Breast epithelium (tissue), 4 donors: ENCODE measurements around the gene APOL3. TPM values are rescaled to one million over a fixed set of nuclear protein-coding genes. Genes with fewer than 3 reads are reported as not detected.

Source experiments
- DNase-seq, 2 donors: peaks; one replicate each; pipeline ENCODE4 v3.0.0-alpha.2; 2019; ENCODE audit warnings: low spot score in 2 of 2
- H3K27ac ChIP-seq, 2 donors: fragments of 200-600 bp; sonication (generic) in 1 of 2; one replicate each; pipeline ENCODE4 v1.5.1; 2016 to 2019; ENCODE audit warnings: mild to moderate bottlenecking in 1 of 2
- H3K27me3 ChIP-seq, 2 donors: fragments of 200-600 bp; sonication (generic) in 1 of 2; one replicate each; pipeline versions ENCODE4 v1.5.1 to v1.6.0; 2017 to 2019; ENCODE audit warnings: control low read depth in 1 of 2, mild to moderate bottlenecking in 1 of 2
- H3K36me3 ChIP-seq: fragments of 200-600 bp; one replicate; pipeline ENCODE4 v1.5.1; 2019
- H3K4me1 ChIP-seq, 2 donors: fragments of 200-600 bp; sonication (generic); one replicate each; pipeline ENCODE4 v1.5.1; 2016 to 2019; ENCODE audit warnings: control low read depth in 1 of 2
- H3K4me3 ChIP-seq, 3 donors: fragments of 200-600 bp; sonication (generic); 1 replicate in 2 of 3; 2 replicates in 1 of 3; pipeline ENCODE4 v1.5.1; 2016 to 2019; ENCODE audit warnings: mild to moderate bottlenecking in 3 of 3, moderate library complexity in 2 of 3
- H3K9me3 ChIP-seq, 2 donors: fragments of 200-600 bp; sonication (generic) in 1 of 2; one replicate each; pipeline ENCODE4 v1.5.1; 2016 to 2019; ENCODE audit warnings: control low read depth in 1 of 2
- CTCF ChIP-seq, 3 donors: fragments of 450-650 bp; IDR thresholded peaks; one replicate each; pipeline ENCODE4 v1.5.1; 2016 to 2017; ENCODE audit warnings: antibody characterized with exemption in 3 of 3, mild to moderate bottlenecking in 3 of 3, moderate library complexity in 3 of 3
- POLR2A ChIP-seq: fragments of 450-650 bp; IDR thresholded peaks from one replicate; pipeline ENCODE4 v1.6.1; 2016; ENCODE audit warnings: antibody characterized with exemption, mild to moderate bottlenecking, moderate library complexity
- POLR2AphosphoS5 ChIP-seq, 3 donors: sonication (generic); formaldehyde crosslinking; IDR thresholded peaks; one replicate each; pipeline ENCODE4 v1.6.1; 2017; ENCODE audit warnings: antibody characterized with exemption in 3 of 3
- intact Hi-C: fragments of 100-400 bp; cut with DNase I; formaldehyde crosslinking; loops from one replicate; pipeline ENCODE4 v1.15.1; 2023; ENCODE audit warnings: low total_unique reads
- total RNA-seq, 3 donors: library from RNA; depleted of rRNA; stranded (reverse); fragments of >200 nt; gene quantifications; one replicate each; pipeline ENCODE4 v1.1.0, GENCODE V29; 2016

APOL3 gene
- total RNA-seq, 3 donors from 2014 or later: 46.5 to 130 (median 101) TPM

GRCh38 chr22:36147196-36147791 lies 13.3 kb downstream of the APOL3 start:
- Histone ChIP-seq H3K27ac (peak overlapping the region; percentile 15 to 93), H3K27me3 (no peaks in the 10 kb centered on the region), H3K4me3 (no peak overlapping the region), H3K4me1 (peaks cover 5 to 14% of the 10 kb centered on the region in 2 donors), H3K36me3 (no peaks in the 10 kb centered on the region), H3K9me3 (no peaks in the 10 kb centered on the region)
- TF ChIP-seq POLR2A (no peak), POLR2AphosphoS5 (IDR thresholded peaks at IDR 0.05) (no peak), CTCF (IDR thresholded peaks at IDR 0.05) (no peak)
- intact Hi-C loops: no loop called here
- DNase-seq: no peak

- H3K27me3 ChIP-seq: no peaks in the 10 kb centered on the region
- intact Hi-C loops: no loop called here
- no peak overlapping the region for H3K4me3 ChIP-seq
- TF ChIP-seq POLR2A (no peak), POLR2AphosphoS5 (IDR thresholded peaks at IDR 0.05) (no peak), CTCF (IDR thresholded peaks at IDR 0.05) (no peak)
- H3K36me3 ChIP-seq: no peaks in the 10 kb centered on the region
- peak in 1 of 2 donors; percentile 43 for DNase-seq
- peak overlapping the region; percentile 64 to 78 for H3K27ac ChIP-seq
- H3K9me3 ChIP-seq: no peaks in the 10 kb centered on the region
- peaks cover 5 to 14% of the 10 kb centered on the region in 2 donors for H3K4me1 ChIP-seq
Observed at GRCh38 chr22:36145881-36146280, 14.7 kb downstream of the APOL3 start.

GRCh38 chr22:36144886-36145541 lies 15.5 kb downstream of the APOL3 start:
- peak overlapping the region; percentile 64 to 78 for H3K27ac ChIP-seq
- peak overlapping the region in 1 of 3 donors; percentile 23 for H3K4me3 ChIP-seq
- no peaks in the 10 kb centered on the region for H3K36me3 ChIP-seq
- DNase-seq: peak in 1 of 2 donors; percentile 67
- no peaks in the 10 kb centered on the region for H3K9me3 ChIP-seq
- peaks cover 5 to 6% of the 10 kb centered on the region in 2 donors for H3K4me1 ChIP-seq
- intact Hi-C loops: no loop called here
- TF ChIP-seq POLR2A (no peak), POLR2AphosphoS5 (IDR thresholded peaks at IDR 0.05) (peak in 1 of 3 donors; percentile 38), CTCF (IDR thresholded peaks at IDR 0.05) (peak in 2 of 3 donors; percentile 65 to 74)
- no peaks in the 10 kb centered on the region for H3K27me3 ChIP-seq

- Histone ChIP-seq H3K36me3 (no peaks in the 10 kb centered on the region), H3K4me1 (peaks cover 5 to 6% of the 10 kb centered on the region in 2 donors), H3K4me3 (no peak overlapping the region), H3K9me3 (no peaks in the 10 kb centered on the region), H3K27me3 (no peaks in the 10 kb centered on the region), H3K27ac (peak overlapping the region in 1 of 2 donors; percentile 15)
- DNase-seq: no peak
- intact Hi-C loops: no loop called here
- no peak for TF ChIP-seq CTCF (IDR thresholded peaks at IDR 0.05)
- no peak for TF ChIP-seq POLR2A
- TF ChIP-seq POLR2AphosphoS5 (IDR thresholded peaks at IDR 0.05): no peak
Observed at GRCh38 chr22:36143956-36144355, 16.6 kb downstream of the APOL3 start.
